OCI-LY7 (cell line): Measurements from ENCODE around the gene PUM1. TPM values are rescaled to one million over a fixed set of nuclear protein-coding genes. Genes with fewer than 3 reads are reported as not detected.

Experiments
- BruUV-seq: library from RNA; stranded (reverse); fragments of 400-500 nt; replicated peaks from 2 replicates; lab custom pipeline; 2021; lab: Mats Ljungman, UMichigan
- CTCF ChIA-PET: fragments of 300-600 bp; sonication (Branson Sonifier 250); formaldehyde crosslinking; loops from one replicate; lab custom pipeline; 2022; ENCODE audit warnings: antibody characterized with exemption; ENCODE audit not compliant: unreplicated experiment; lab: Charles Lee
- POLR2A ChIA-PET: fragments of 300-600 bp; sonication (Branson Sonifier 250); formaldehyde crosslinking; loops from one replicate; lab custom pipeline; 2022; ENCODE audit warnings: antibody characterized with exemption; lab: Charles Lee
- DNase-seq: peaks from one replicate; pipeline ENCODE4 v3.0.0-alpha.2; 2015; ENCODE audit warnings: low spot score
- H2AFZ ChIP-seq: fragments of 200-600 bp; sonication (generic), shearing (Covaris generic); 2 replicates; pipeline ENCODE4 v1.6.1; 2014; ENCODE audit warnings: mild to moderate bottlenecking, antibody characterized with exemption, low read length, moderate library complexity
- H3K27ac ChIP-seq: fragments of 200-600 bp; sonication (generic); 2 replicates; pipeline ENCODE4 v1.5.1; 2014; ENCODE audit warnings: mixed run types, low read depth, mild to moderate bottlenecking, moderate library complexity, low read length, inconsistent platforms; ENCODE audit not compliant: poor library complexity, severe bottlenecking
- H3K36me3 ChIP-seq: fragments of 200-600 bp; sonication (generic); 2 replicates; pipeline ENCODE4 v1.6.1; 2014; ENCODE audit warnings: mild to moderate bottlenecking, antibody characterized with exemption, low read length, moderate library complexity, mixed read lengths; ENCODE audit not compliant: insufficient read depth
- H3K4me1 ChIP-seq: fragments of 200-600 bp; sonication (generic); 2 replicates; pipeline ENCODE4 v1.5.1; 2014; ENCODE audit warnings: mild to moderate bottlenecking, low read length; ENCODE audit not compliant: insufficient read depth, poor library complexity, severe bottlenecking
- H3K4me2 ChIP-seq: fragments of 200-600 bp; sonication (generic); 2 replicates; pipeline ENCODE4 v1.6.1; 2014; ENCODE audit warnings: mild to moderate bottlenecking, low read length
- H3K4me3 ChIP-seq: fragments of 200-600 bp; sonication (generic); 2 replicates; pipeline ENCODE4 v1.5.1; 2014; ENCODE audit warnings: mild to moderate bottlenecking, low read depth, low read length; ENCODE audit not compliant: poor library complexity, severe bottlenecking
- H3K79me2 ChIP-seq: fragments of 200-600 bp; sonication (generic); 2 replicates; pipeline ENCODE4 v1.6.1; 2016; ENCODE audit warnings: low read depth, mild to moderate bottlenecking, low read length, moderate library complexity, mixed read lengths; ENCODE audit not compliant: insufficient read depth
- H3K9me2 ChIP-seq: fragments of 200-600 bp; sonication (generic); 2 replicates; pipeline ENCODE4 v1.6.1; 2016; ENCODE audit warnings: mild to moderate bottlenecking, low read length, mixed read lengths; ENCODE audit not compliant: insufficient read depth
- H3K9me3 ChIP-seq: fragments of 200-600 bp; sonication (generic); 2 replicates; pipeline ENCODE4 v1.6.1; 2014; ENCODE audit warnings: mild to moderate bottlenecking, mixed run types, low read length, mixed read lengths
- H4K20me1 ChIP-seq: fragments of 200-600 bp; sonication (generic); 2 replicates; pipeline ENCODE4 v1.6.1; 2014; ENCODE audit warnings: mild to moderate bottlenecking, antibody characterized with exemption, low read length, moderate library complexity, mixed read lengths; ENCODE audit not compliant: insufficient read depth
- CTCF ChIP-seq: fragments of 200-600 bp; sonication (generic); conservative IDR thresholded peaks from 2 replicates; pipeline ENCODE4 v1.5.1; 2014; ENCODE audit warnings: mild to moderate bottlenecking, antibody characterized with exemption, low read length, moderate library complexity, mixed read lengths
- EZH2phosphoT487 ChIP-seq: fragments of 200-600 bp; sonication (generic); IDR thresholded peaks from 2 replicates; pipeline ENCODE4 v1.6.1; 2018; ENCODE audit warnings: low read depth, borderline replicate concordance, mild to moderate bottlenecking, mixed run types, antibody characterized with exemption, low read length, moderate library complexity, mixed read lengths
- intact Hi-C: fragments of 100-400 bp; cut with micrococcal nuclease; formaldehyde crosslinking; loops from one replicate; pipeline ENCODE4 v1.10.0; 2022; ENCODE audit not compliant: unreplicated experiment
- total RNA-seq, 2 experiments: library from RNA; depleted of rRNA in 1 of 2; stranded (reverse); fragments of >200 nt in 1 of 2; shearing (Covaris generic) in 1 of 2; gene quantifications; 2 replicates each; pipeline ENCODE4 v1.2.3, GENCODE V29; 2014 to 2022

The PUM1 gene
- total RNA-seq, 2 experiments from 2014 or later: 52.0 to 97.5 TPM

- H4K20me1 ChIP-seq: no peaks in the 10 kb centered on the region
- POLR2A ChIA-PET: no interaction called here
- no TSS peak for BruUV-seq
Observed at GRCh38 chr1:30904191-30904961, 161.1 kb downstream of the PUM1 start.

DNA sequence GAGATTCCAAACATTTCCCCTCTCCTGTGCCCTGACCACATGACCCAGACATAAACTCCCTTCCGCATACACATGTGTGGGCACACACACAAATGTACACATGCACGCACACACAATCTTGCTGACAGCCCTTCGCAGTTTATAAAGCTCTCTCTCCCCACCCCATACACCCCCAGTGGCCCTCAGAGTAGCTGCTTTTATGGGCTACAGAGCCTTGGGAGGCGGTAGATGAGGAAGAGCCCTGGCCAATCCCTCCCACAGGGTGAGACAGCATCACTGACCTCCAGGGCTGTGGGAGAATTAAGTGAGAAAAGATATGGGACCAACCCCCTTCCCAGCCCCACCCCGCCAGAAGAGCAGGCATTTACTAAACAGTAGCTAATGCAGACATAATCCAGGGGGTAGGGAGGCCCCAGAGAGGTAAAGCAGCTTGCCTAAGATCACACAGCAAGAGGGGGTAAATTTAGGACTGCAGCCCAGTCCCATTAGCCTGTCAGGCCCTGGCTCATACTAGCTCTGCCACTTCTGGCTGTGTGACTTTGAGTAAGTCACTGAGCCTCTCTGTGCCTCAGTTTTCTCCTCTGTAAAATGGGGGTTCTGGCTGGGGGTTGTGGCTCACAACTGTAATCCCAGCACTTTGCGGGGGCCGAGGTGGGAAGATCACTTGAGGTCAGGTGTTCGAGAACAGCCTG, 162.0 kb downstream of the PUM1 start:
- Histone ChIP-seq H3K27ac (no peak overlapping the region), H3K9me2 (no peaks in the 10 kb centered on the region), H2AFZ (no peak overlapping the region), H3K4me1 (no peaks in the 10 kb centered on the region), H3K4me2 (no peak overlapping the region), H4K20me1 (no peaks in the 10 kb centered on the region), H3K4me3 (no peak overlapping the region), H3K36me3 (no peaks in the 10 kb centered on the region), H3K9me3 (no peaks in the 10 kb centered on the region), H3K79me2 (no peaks in the 10 kb centered on the region)
- no peak for DNase-seq
- intact Hi-C loops: no loop called here
- TF ChIP-seq CTCF (no peak), EZH2phosphoT487 (no peak)
- ChIA-PET CTCF (no interaction called here), POLR2A (interaction anchor here (0.5 kb wide), 1 partner anchor 20 kb away, joined by 3 read pairs; no protein-coding TSS in a partner anchor)
- no TSS peak for BruUV-seq

More at GRCh38 chr1:30904191-30904961, 161.1 kb downstream of the PUM1 start:
- no peaks in the 10 kb centered on the region for H3K9me2 ChIP-seq
- H3K4me1 ChIP-seq: no peaks in the 10 kb centered on the region
- H3K9me3 ChIP-seq: no peaks in the 10 kb centered on the region
- DNase-seq: no peak
- no peak overlapping the region for H2AFZ ChIP-seq
- intact Hi-C loops: no loop called here
- no peaks in the 10 kb centered on the region for H3K79me2 ChIP-seq
- TF ChIP-seq EZH2phosphoT487 (no peak), CTCF (no peak)
- no peak overlapping the region for H3K27ac ChIP-seq
- H3K36me3 ChIP-seq: no peaks in the 10 kb centered on the region
- CTCF ChIA-PET: interaction anchor here (0.8 to 1.4 kb wide), 2 partner anchors 13 to 18 kb away, joined by 3 read pairs; no protein-coding TSS in a partner anchor
- no peak overlapping the region for H3K4me3 ChIP-seq
- no peak overlapping the region for H3K4me2 ChIP-seq
